GOT3 (cell line): ENCODE results near the gene MLF2.
"Not testable (repeated sequence)": the region's sequence is repeated elsewhere in the genome, so short reads cannot be mapped to it uniquely, and the experiment has no call there.

Source experiments
- DNase-seq: peaks from one replicate; lab custom pipeline; 2025; ENCODE audit warnings: mixed read lengths; lab: John Stamatoyannopoulos, UW

Gene MLF2

GRCh38 chr12:6734506-6735387, 18.2 kb downstream of the MLF2 start:
- no peak for DNase-seq

- no peak for DNase-seq
Observed at GRCh38 chr12:6730169-6730568, 22.8 kb downstream of the MLF2 start.

GRCh38 chr12:6729186-6729585, 23.8 kb downstream of the MLF2 start:
- no peak for DNase-seq

GRCh38 chr12:6725350-6725749, 27.6 kb downstream of the MLF2 start:
- DNase-seq = no peak

DNA sequence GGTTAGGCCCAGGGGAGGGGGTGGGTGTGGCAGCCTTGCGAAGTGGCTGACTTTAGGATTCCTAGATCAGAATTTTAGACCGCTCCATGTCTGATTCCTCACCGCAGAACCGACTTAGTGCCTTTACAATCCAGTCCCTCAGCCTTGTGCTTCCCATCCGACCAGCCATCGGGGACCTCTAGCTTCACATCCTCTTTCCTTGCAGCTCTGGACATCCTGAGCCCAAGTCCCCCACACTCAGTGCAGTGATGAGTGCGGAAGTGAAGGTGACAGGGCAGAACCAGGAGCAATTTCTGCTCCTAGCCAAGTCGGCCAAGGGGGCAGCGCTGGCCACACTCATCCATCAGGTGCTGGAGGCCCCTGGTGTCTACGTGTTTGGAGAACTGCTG, 28.5 kb downstream of the MLF2 start:
- DNase-seq = no peak

GRCh38 chr12:6723607-6724408, 29.1 kb downstream of the MLF2 start, which contains the start of gene COPS7A:
Gene COPS7A, plus strand, starts transcription at chr12:6724046. Its CDS starts 611 bp downstream, at chr12:6724657.
- peak; percentile 92 for DNase-seq

DNA sequence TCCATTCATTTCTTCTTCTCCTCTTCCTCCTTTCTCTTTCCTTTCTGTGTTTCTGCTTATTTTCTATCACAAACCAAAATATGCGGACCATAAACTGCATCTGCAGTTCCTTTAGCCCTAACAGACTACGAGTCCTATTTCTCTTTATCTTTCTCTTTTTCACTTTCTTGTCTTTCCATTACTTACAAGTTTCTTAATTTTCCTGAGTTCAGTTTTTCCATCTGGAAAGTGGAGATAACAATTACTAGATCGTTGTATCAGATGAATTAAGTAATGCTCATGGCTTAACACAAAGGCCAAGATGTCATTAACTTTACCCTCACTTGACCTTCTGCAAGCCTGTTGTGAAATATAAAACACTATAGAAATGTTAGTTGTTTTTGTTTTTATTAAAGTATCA, 30.1 kb downstream of the MLF2 start:
- DNase-seq = no peak

- DNase-seq = no peak
Observed at GRCh38 chr12:6716874-6717437, 36.0 kb downstream of the MLF2 start.

- not testable (repeated sequence) for DNase-seq
Observed at GRCh38 chr12:6716031-6716873, 36.7 kb downstream of the MLF2 start.

GRCh38 chr12:6708960-6709394, 44.0 kb downstream of the MLF2 start:
- no peak for DNase-seq

DNA sequence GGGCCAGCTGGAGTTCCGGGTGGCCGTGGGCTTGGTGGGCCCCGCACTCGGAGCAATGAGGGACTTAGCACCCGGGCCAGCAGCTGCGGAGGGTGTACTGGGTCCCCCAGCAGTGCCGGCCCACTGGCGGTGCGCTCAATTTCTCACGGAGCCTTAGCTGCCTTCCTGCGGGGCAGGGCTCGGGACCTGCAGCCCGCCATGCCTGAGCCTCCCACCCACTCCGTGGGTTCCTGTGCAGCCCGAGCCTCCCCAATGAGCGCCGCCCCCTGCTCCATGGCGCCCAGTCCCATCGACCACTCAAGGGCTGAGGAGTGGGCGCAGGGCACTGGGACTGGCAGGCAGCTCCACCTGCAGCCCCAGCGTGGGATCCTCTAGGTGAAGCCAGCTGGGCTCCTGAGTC, 44.6 kb downstream of the MLF2 start:
- not testable (repeated sequence) for DNase-seq

DNA sequence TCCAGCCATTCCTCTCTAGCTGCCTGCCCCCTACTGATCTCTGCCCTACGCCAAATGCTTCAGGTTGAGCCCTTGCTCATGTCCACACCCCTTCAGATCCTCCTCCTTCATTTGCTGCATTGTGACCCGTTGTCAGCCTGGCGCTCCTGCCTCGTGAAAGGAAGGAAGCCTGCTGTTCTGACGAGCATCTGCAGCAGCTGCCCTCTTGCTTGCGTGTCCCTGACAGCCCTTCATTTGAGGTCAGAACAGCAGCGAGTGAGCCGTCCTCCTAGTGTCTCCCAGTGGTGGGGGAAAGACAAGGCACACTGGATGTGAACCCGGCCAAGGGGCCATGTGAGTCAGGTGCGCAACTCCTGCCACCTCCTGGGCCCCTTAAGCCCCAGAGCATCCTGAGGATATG, 49.3 kb downstream of the MLF2 start:
- no peak for DNase-seq

DNA sequence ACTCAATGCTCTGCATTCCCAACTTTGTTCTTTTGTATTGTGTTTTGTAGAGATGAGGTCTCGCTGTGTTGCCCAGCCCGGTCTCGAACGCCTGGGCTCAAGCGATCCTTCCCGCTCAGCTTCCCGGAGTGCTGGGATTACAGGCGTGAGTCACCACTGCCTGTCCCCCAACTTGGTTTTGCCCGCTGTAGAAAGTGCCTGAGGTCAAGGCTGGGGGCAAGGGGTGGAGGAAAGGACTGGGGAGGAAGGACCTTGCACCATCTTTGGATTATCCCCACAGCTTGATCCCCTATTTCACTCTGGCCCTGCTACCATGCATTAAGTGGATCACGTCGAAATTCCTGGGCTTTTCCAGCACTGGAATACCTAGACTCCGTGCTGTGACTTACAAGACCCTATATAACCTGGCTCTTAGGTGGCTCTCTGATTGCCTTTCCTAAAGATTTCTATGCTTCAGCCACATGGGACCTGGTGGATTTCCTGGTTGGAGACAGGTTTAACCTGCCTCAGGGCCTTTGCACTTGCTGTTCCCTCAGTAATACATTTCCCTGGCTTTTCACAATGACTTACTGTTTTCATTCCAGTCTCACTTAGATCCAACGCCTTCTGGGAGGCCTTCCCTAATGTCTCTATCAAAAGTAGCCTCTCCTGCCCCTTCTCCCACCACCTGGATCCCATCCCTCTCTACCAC, 51.7 kb downstream of the MLF2 start:
- no peak for DNase-seq

- no peak for DNase-seq
Observed at GRCh38 chr12:6700646-6701051, 52.3 kb downstream of the MLF2 start, which contains the start of gene PIANP. Gene PIANP, minus strand, starts transcription at chr12:6700815. Its CDS starts 2,754 bp downstream, at chr12:6698061.

- DNase-seq = no peak
Observed at GRCh38 chr12:6699989-6700645, 52.8 kb downstream of the MLF2 start.

GRCh38 chr12:6699259-6699988, 53.5 kb downstream of the MLF2 start:
- no peak for DNase-seq

DNA sequence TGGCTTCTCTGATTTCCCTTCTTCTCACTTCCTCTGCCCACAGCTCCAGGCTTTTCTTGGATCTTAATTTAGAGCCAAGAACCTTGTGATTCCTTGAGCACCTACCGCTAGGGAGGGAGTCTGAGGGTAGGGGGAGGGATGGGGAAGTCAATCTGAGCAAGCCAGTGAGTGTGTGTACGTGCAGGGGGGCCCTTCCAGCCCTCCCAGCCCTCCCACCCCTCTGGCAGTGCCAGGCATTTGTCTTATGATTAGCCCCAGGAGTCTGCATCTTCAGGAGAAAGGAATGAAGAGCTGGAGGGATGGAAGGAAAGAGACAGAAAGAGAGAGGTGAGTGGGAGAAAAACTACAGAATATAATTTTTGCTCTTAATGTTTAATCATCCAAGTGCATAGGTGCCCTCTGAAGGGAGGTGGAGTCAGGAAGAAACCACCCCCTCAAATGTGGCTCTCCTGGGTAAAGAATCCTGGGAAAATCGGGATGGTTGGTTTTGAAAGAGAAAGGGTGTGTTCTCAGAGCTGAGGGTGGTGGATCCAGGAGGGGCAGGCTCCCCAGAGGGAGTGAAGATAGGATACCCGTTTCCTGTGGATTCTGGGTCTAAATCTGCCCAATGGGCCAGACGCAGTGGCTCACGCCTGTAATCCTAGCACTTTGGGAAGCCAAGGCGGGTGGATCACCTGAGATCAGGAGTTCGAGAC, 54.4 kb downstream of the MLF2 start:
- DNase-seq = no peak
